Renal cortex interstitium (tissue), 11 donors: ENCODE results near the gene KDM2B. TPM values are rescaled to one million over a fixed set of nuclear protein-coding genes. Genes with fewer than 3 reads are reported as not detected.
"Not testable (repeated sequence)": the region's sequence is repeated elsewhere in the genome, so short reads cannot be mapped to it uniquely, and the experiment has no call there.

Experiments
- DNase-seq, 11 donors: peaks; one replicate each; pipeline ENCODE4 v3.0.0-alpha.2; 2013; ENCODE audit warnings: low read depth in 9 of 11, low spot score in 4 of 11; ENCODE audit errors: extremely low read depth in 1 of 11
- polyA plus RNA-seq, 3 donors: library from polyadenylated mRNA; unstranded; fragments of 120-200 nt; gene quantifications; one replicate each; pipeline ENCODE4 v1.2.1, GENCODE V29; 2013; ENCODE audit not compliant: insufficient read length in 3 of 3

Gene KDM2B
- polyA plus RNA-seq, 3 donors: 71.6 to 80.4 (median 80.0) TPM

GRCh38 chr12:121600702-121601336 is 20.0 kb upstream of the KDM2B start:
- no peak for DNase-seq

- no peak for DNase-seq
These were observed 15.7 kb upstream of the KDM2B start for GRCh38 chr12:121596526-121596925.

- DNase-seq: no peak
These were observed 14.7 kb upstream of the KDM2B start for GRCh38 chr12:121595520-121595919.

DNA sequence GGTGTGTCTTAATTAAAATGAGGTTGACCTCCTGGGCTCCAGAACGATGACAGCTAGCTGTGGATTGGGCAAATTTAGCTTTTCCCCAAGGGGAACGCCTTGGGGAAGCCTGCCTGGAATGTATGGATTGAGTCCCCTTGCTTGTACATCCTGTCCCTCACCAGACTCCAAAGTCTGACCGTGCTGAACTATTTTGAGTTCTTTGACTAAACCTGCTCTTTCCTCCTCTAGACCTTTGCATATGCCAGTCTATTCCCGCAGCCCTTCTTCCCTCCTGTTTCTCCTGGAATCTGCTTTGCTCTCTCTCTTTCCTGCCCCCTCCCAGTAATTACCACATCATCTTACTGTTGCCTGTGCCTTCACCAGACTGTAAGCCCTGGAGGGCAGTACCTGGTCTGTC is 11.5 kb upstream of the KDM2B start:
- no peak for DNase-seq

- DNase-seq: no peak
These were observed 9.8 kb upstream of the KDM2B start for GRCh38 chr12:121590476-121591143.

DNA sequence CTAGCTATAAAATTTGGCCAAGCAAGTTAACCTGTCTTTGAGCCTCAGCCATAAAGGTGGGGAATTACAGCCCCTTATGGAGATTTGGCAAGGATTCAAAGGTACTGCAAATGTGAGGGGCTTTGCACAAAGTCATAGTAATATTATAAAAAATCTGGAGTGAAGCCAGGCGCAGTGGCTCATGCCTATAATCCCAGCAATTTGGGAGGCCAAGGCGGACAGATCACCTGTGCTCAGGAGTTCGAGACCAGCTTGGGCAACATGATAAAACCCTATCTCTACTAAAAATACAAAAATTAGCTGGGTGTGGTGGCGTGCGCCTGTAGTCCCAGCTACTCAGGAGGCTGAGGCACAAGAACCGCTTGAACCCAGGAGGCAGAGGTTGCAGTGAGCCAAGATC is 4.1 kb upstream of the KDM2B start:
- DNase-seq: not testable (repeated sequence)

DNA sequence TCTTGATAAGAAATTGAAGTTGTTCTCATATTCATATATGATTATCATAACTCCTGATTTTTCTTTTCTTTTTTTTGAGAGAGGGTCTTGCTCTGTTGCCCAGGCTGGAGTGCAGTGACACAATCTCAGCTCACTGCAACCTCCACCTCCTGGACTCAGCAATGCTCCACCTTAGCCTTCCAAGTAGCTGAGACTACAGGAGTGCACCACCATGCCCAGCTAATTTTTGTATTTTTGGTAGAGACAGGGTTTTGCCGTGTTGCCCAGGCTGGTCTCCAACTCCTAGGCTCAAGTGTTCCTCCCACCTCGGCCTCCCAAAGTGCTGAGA is 2.5 kb upstream of the KDM2B start:
- DNase-seq: not testable (repeated sequence)

GRCh38 chr12:121582583-121583333 is 1.9 kb upstream of the KDM2B start:
- no peak for DNase-seq

GRCh38 chr12:121581686-121582429 is 1.0 kb upstream of the KDM2B start:
- no peak for DNase-seq

- DNase-seq: peak in 2 of 11 donors; percentile 69 to 72
These were observed 598 bp downstream of the KDM2B start for GRCh38 chr12:121579981-121580868.

- DNase-seq: no peak
These were observed 1.5 kb downstream of the KDM2B start for GRCh38 chr12:121579190-121579791.

- DNase-seq: no peak
These were observed 2.3 kb downstream of the KDM2B start for GRCh38 chr12:121578230-121579189.

- DNase-seq: no peak
These were observed 3.2 kb downstream of the KDM2B start for GRCh38 chr12:121577443-121578180.

DNA sequence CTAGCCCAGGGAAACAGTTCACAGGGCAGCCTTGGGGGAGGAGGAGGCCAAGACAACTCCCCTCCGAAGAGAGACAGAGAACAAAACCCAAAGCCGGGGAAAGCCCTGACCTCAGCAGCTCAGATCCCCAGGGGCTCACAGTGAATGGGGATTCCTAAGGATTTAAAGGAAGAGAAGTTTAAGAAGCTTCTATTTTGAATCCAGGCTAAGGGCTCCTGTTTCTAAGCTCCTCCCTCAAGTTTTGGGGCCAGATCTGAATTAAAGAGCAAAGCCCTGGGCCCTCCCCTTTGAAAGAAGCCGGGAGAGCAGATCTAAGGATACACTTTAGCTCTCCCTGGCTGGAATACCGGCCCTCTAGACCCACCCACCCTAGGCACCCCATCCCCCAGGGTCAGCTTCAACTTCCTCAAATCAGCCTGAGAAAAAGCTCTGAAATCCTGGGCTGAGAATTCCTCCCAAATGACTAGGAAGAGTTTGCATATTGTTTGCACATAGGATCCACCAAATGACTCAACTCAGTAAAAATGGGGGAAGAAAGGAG is 3.9 kb downstream of the KDM2B start:
- no peak for DNase-seq

GRCh38 chr12:121575952-121576625 is 4.7 kb downstream of the KDM2B start:
- no peak for DNase-seq

GRCh38 chr12:121575051-121575450 is 5.8 kb downstream of the KDM2B start:
- DNase-seq: no peak
